Measurements from ENCODE around the gene FHDC1.

DNA sequence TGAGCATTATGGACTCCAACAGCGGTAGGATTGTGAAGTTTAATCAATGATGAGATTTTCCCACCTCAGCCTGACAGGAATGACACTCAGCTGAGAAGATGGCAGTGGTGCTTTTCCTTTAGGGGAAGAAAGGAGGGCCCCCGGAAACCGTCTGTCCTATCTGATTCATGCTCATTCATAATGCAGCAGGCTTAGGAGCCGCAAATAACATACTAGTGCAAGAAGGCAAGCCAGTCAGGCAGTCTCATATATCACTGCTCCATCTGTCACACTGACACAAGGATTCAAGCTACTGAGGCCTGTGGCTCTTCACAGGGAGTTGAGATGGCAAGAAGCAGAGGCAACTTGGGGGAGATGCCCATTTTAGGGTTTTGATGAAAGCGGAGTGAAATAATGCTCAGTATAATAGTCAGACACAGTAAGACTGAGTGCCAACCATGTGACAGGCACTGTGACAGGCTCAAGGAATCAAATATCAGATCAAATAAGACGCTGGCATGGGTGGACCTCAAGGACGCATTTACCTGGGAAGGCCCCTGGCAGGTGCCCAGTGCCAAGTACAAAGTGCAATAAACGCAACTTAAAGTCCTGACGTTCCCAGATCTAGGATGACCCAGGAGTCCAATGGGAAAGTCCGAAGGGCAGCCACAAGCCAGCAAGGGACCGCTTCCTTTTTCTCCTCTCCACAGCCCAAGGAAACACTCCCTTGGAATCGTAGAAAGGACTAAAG is 63.4 kb downstream of the FHDC1 start:
- TF ChIP-seq CTCF (IDR thresholded peaks at IDR 0.05) (no peak), ZFX (IDR thresholded peaks at IDR 0.05; ENCODE audit: borderline replicate concordance) (no peak)
